HepG2 (cell line): ENCODE results near the gene GALNTL6. TPM values are rescaled to one million over a fixed set of nuclear protein-coding genes. Genes with fewer than 3 reads are reported as not detected.

Source experiments
- ATAC-seq: fragments of 200-7000 bp; cut with Tn5 transposase; 3 replicates; pipeline ENCODE4 v1.9.1; 2020; ENCODE audit warnings: mild to moderate bottlenecking, moderate library complexity
- BruUV-seq: library from RNA; stranded (reverse); fragments of 400-500 nt; replicated peaks from 2 replicates; lab custom pipeline; 2021; lab: Mats Ljungman, UMichigan
- CTCF ChIA-PET: fragments of 300-600 bp; formaldehyde crosslinking; extraction: SDS; loops from one replicate; lab custom pipeline; 2021; ENCODE audit warnings: low total read pairs, inconsistent platforms, low intra/inter-chr PET ratio; lab: Yijun Ruan, JAX
- POLR2A ChIA-PET: fragments of 350-600 bp; sonication (Branson Sonifier 250); formaldehyde crosslinking; loops from one replicate; lab custom pipeline; 2020; ENCODE audit warnings: antibody characterized with exemption, inconsistent platforms; lab: Yijun Ruan, JAX
- DNase-seq: peaks from one replicate; pipeline ENCODE4 v3.0.0-alpha.2; 2015; ENCODE audit warnings: low spot score
- FAIRE-seq: peaks from 3 replicates; lab custom pipeline; 2011; peaks lifted over from hg19 to GRCh38; lab: Jason Lieb, UNC
- H2AFZ ChIP-seq: one replicate; pipeline ENCODE4 v1.6.1; 2011; ENCODE audit warnings: low read length, inconsistent platforms
- H3K27ac ChIP-seq: fragments of 300-600 bp; 3 replicates; pipeline ENCODE4 v1.8.0; 2011; ENCODE audit warnings: mixed run types, mild to moderate bottlenecking, mixed read lengths, low read length, inconsistent platforms; ENCODE audit not compliant: insufficient read depth; ENCODE audit errors: extremely low read length
- H3K27me3 ChIP-seq, 2 experiments: fragments of 200-600 bp in 1 of 2; 2 replicates in 1 of 2; 3 replicates in 1 of 2; pipeline versions ENCODE4 v1.6.0 to v1.8.0; 2011; ENCODE audit warnings: low read length in 2 of 2, mild to moderate bottlenecking in 2 of 2, moderate library complexity in 2 of 2, inconsistent platforms in 1 of 2; ENCODE audit not compliant: insufficient read depth in 2 of 2, control insufficient read depth in 1 of 2
- H3K36me3 ChIP-seq, 2 experiments: fragments of 200-600 bp in 1 of 2; replicated peaks in 1 of 2; 2 replicates in 1 of 2; 3 replicates in 1 of 2; pipeline versions ENCODE4 v1.5.1 to v1.8.0; 2011; ENCODE audit warnings: low read length in 2 of 2, inconsistent platforms in 1 of 2; ENCODE audit not compliant: insufficient read depth in 2 of 2, control insufficient read depth in 1 of 2
- H3K4me1 ChIP-seq: 2 replicates; pipeline ENCODE4 v1.5.1; 2012; ENCODE audit warnings: low read length, inconsistent platforms; ENCODE audit not compliant: insufficient read depth
- H3K4me2 ChIP-seq: 2 replicates; pipeline ENCODE4 v1.6.0; 2011; ENCODE audit warnings: low read depth, low read length, inconsistent platforms
- H3K4me3 ChIP-seq, 3 experiments: fragments of 200-600 bp in 1 of 3; sonication (generic), shearing (Covaris generic) in 1 of 3; replicated peaks in 1 of 3; 2 replicates each; pipeline ENCODE4 v1.5.1; 2011 to 2016; ENCODE audit warnings: low read length in 3 of 3, inconsistent platforms in 2 of 3, low read depth in 2 of 3, mild to moderate bottlenecking in 2 of 3, control low read depth in 1 of 3, mixed read lengths in 1 of 3; ENCODE audit not compliant: insufficient read depth in 1 of 3
- H3K79me2 ChIP-seq: one replicate; pipeline ENCODE4 v1.6.1; 2011; ENCODE audit warnings: low read length, inconsistent platforms; ENCODE audit not compliant: insufficient read depth
- H3K9ac ChIP-seq: 2 replicates; pipeline ENCODE4 v1.6.0; 2011; ENCODE audit warnings: mild to moderate bottlenecking, low read depth, low read length, inconsistent platforms; ENCODE audit not compliant: insufficient read depth
- H3K9me3 ChIP-seq: 2 replicates; pipeline ENCODE4 v1.5.1; 2012; ENCODE audit warnings: mild to moderate bottlenecking, low read length
- H4K20me1 ChIP-seq: 2 replicates; pipeline ENCODE4 v1.6.0; 2011; ENCODE audit warnings: inconsistent platforms, mild to moderate bottlenecking, low read length, moderate library complexity; ENCODE audit not compliant: insufficient read depth
- IRX3 ChIP-seq: sonication (generic); formaldehyde crosslinking; IDR thresholded peaks from 2 replicates; pipeline ENCODE4 v1.8.1; 2023; ENCODE audit warnings: mild to moderate bottlenecking, low read depth, missing genetic modification reagents, borderline replicate concordance
- MIER3 ChIP-seq: IDR thresholded peaks from 2 replicates; pipeline ENCODE4 v1.6.1; 2016; ENCODE audit warnings: missing compliant biosample characterization, borderline replicate concordance
- NKX3-1 ChIP-seq: sonication (generic); formaldehyde crosslinking; IDR thresholded peaks from 2 replicates; pipeline ENCODE4 v1.5.0; 2020; ENCODE audit warnings: missing genetic modification reagents
- NONO ChIP-seq, 2 experiments: fragments of 450-650 bp in 1 of 2; sonication (generic) in 1 of 2; formaldehyde crosslinking in 1 of 2; IDR thresholded peaks in 1 of 2; conservative IDR thresholded peaks in 1 of 2; 2 replicates each; pipeline versions ENCODE4 v1.6.1 to v1.8.0; 2017 to 2022; ENCODE audit warnings: mild to moderate bottlenecking in 1 of 2, missing genetic modification reagents in 1 of 2, moderate library complexity in 1 of 2
- SRY ChIP-seq: sonication (generic); formaldehyde crosslinking; IDR thresholded peaks from 2 replicates; pipeline ENCODE4 v1.8.0; 2022; ENCODE audit warnings: mild to moderate bottlenecking, missing genetic modification reagents
- THAP11 ChIP-seq: IDR thresholded peaks from 2 replicates; pipeline ENCODE4 v1.6.1; 2016; ENCODE audit warnings: missing biosample characterization, missing genetic modification reagents
- TRIM24 ChIP-seq: sonication (generic); formaldehyde crosslinking; IDR thresholded peaks from 2 replicates; pipeline ENCODE4 v1.8.0; 2022; ENCODE audit warnings: mild to moderate bottlenecking, missing genetic modification reagents
- YEATS4 ChIP-seq: sonication (generic); formaldehyde crosslinking; IDR thresholded peaks from 2 replicates; pipeline ENCODE4 v1.4.0; 2020; ENCODE audit warnings: missing genetic modification reagents, borderline replicate concordance
- ZFP36L2 ChIP-seq: sonication (generic); formaldehyde crosslinking; IDR thresholded peaks from 2 replicates; pipeline ENCODE4 v1.4.0; 2020; ENCODE audit warnings: missing genetic modification reagents
- ZNF790 ChIP-seq: sonication (generic); formaldehyde crosslinking; IDR thresholded peaks from 2 replicates; pipeline ENCODE4 v1.8.0; 2022; ENCODE audit warnings: missing genetic modification reagents, mild to moderate bottlenecking, borderline replicate concordance
- ZNF83 ChIP-seq: sonication (generic); formaldehyde crosslinking; IDR thresholded peaks from 2 replicates; pipeline ENCODE4 v1.4.0; 2020; ENCODE audit warnings: missing genetic modification reagents, mild to moderate bottlenecking, borderline replicate concordance
- WGBS: methylation state at CpG from one replicate; pipeline ENCODE4 v1.1.6; 2017; ENCODE audit warnings: low lambda C conversion rate; 5-methylcytosine and 5-hydroxymethylcytosine counted together
- in situ Hi-C: cut with HindIII; loops from 2 replicates; pipeline ENCODE4 v1.10.0; 2017; ENCODE audit warnings: low pct_unique_long_range_greater_than_20kb; ENCODE audit not compliant: extremely low pct_ligation_motif_present
- intact Hi-C: fragments of 100-400 bp; cut with micrococcal nuclease; formaldehyde crosslinking; loops from one replicate; pipeline ENCODE4 v1.10.0; 2022; ENCODE audit not compliant: unreplicated experiment
- polyA plus RNA-seq, 8 experiments: library from polyadenylated mRNA; depleted of rRNA in 3 of 8; stranded (reverse) in 7 of 8; unstranded in 1 of 8; fragments of >200 nt; fragmentation: Illumina TruSeq in 4 of 8; extraction: Trizol in 4 of 8; gene quantifications; 2 replicates each; pipeline versions ENCODE4 v1.2.1 to v1.2.3, GENCODE V29; 2011 to 2016; ENCODE audit warnings: low read depth in 4 of 8, missing spikeins in 1 of 8, mixed read lengths in 1 of 8; ENCODE audit not compliant: insufficient read depth in 1 of 8
- total RNA-seq, 5 experiments: library from RNA; depleted of rRNA; stranded (reverse); fragments of >200 nt; fragmentation: Illumina TruSeq; extraction: Trizol; gene quantifications; 2 replicates each; pipeline ENCODE4 v1.2.3, GENCODE V29; 2016; ENCODE audit warnings: low read depth in 1 of 5
- TF ChIP-seq, protein P1 (sequence below): sonication (generic); formaldehyde crosslinking; IDR thresholded peaks from 2 replicates; pipeline ENCODE4 v1.4.0; 2020; ENCODE audit warnings: missing genetic modification reagents, borderline replicate concordance
- TF ChIP-seq, protein P2 (sequence below): conservative IDR thresholded peaks from 2 replicates; pipeline ENCODE4 v1.6.1; 2018; ENCODE audit warnings: missing genetic modification reagents

GALNTL6 gene
- total and polyA plus RNA-seq, 2 of the 13 experiments (the other 11 are each of a cell fraction or from before 2014, with no cell fraction given): not detected

DNA sequence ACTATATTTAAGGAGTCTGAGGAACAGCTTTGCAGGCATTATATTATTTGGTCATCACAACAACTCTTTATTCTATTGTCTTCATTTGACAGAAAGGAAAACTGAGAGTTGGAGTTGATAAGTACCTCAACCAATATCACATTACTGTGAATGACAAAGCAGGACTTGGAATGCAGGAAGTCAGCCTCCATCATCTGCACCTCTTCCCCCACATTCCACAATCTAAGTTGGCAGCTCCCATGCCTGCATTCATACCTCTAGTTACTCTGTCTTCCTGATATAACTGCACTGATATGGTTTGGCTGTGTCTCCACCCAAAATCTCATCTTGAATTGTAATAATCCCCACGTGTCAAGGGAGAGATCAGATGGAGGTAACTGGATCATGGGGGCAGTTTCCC is 356.7 kb downstream of the GALNTL6 start (continued):
- TF ChIP-seq MIER3 (CRISPR knock-in tag): no peak
- no peak for TF ChIP-seq ZNF790 (CRISPR knock-in tag)
- no peak for TF ChIP-seq YEATS4 (CRISPR knock-in tag)
- no peak for TF ChIP-seq IRX3 (CRISPR knock-in tag)
- TF ChIP-seq, protein P1, sequence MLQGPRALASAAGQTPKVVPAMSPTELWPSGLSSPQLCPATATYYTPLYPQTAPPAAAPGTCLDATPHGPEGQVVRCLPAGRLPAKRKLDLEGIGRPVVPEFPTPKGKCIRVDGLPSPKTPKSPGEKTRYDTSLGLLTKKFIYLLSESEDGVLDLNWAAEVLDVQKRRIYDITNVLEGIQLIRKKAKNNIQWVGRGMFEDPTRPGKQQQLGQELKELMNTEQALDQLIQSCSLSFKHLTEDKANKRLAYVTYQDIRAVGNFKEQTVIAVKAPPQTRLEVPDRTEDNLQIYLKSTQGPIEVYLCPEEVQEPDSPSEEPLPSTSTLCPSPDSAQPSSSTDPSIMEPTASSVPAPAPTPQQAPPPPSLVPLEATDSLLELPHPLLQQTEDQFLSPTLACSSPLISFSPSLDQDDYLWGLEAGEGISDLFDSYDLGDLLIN: no peak
- TF ChIP-seq TRIM24: no peak
- no peak for TF ChIP-seq ZFP36L2 (CRISPR knock-in tag)
- TF ChIP-seq SRY (CRISPR knock-in tag): no peak
- TF ChIP-seq, protein P2, sequence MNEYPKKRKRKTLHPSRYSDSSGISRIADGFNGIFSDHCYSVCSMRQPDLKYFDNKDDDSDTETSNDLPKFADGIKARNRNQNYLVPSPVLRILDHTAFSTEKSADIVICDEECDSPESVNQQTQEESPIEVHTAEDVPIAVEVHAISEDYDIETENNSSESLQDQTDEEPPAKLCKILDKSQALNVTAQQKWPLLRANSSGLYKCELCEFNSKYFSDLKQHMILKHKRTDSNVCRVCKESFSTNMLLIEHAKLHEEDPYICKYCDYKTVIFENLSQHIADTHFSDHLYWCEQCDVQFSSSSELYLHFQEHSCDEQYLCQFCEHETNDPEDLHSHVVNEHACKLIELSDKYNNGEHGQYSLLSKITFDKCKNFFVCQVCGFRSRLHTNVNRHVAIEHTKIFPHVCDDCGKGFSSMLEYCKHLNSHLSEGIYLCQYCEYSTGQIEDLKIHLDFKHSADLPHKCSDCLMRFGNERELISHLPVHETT: no peak

DNA sequence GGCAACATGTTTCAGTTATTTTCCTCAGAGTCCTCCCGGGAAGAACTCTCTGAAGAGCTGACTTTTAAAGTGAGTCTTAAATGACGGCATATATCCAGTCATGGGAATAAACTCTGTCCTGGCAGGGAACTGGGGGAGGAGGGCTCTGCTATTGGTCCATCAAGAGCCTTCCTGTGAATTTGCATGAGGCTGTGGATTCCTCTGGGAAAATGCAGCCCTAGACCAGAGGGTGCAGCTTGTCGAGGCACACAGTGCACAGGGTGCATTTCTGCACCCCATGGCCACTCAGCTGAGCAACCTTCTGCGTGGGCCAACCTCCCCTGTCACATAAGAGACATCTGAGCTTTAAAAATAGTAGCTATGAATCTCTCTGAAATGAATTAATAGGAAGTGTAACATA is 360.0 kb downstream of the GALNTL6 start:
- Histone ChIP-seq H3K27me3 (no peaks in the 10 kb centered on the region), H3K79me2 (no peaks in the 10 kb centered on the region), H3K36me3 (no peaks in the 10 kb centered on the region), H3K9ac (no peak overlapping the region), H2AFZ (no peak overlapping the region), H4K20me1 (no peaks in the 10 kb centered on the region), H3K27ac (no peak overlapping the region), H3K4me1 (no peaks in the 10 kb centered on the region), H3K4me3 (no peak overlapping the region), H3K9me3 (no peaks in the 10 kb centered on the region), H3K4me2 (no peak overlapping the region)
- 16% methylated on average over 4 of the region's 4 CpGs for WGBS
- BruUV-seq: no TSS peak
- DNase-seq: no peak
- TF ChIP-seq ZNF83 (no peak), NONO (IDR thresholded peaks at IDR 0.05) (no peak), NONO (CRISPR knock-in tag; conservative IDR thresholded peaks at IDR 0.05) (no peak), NKX3-1 (CRISPR knock-in tag) (no peak), THAP11 (CRISPR knock-in tag) (no peak)
- ChIA-PET CTCF (no interaction called here), POLR2A (no interaction called here)
- intact Hi-C loops: no loop called here
- FAIRE-seq: no peak
- in situ Hi-C loops: no loop called here
- no peak for ATAC-seq
